NCI-H2171 (cell line): ENCODE data around the gene USP19.

Source experiments
- DNase-seq: peaks from one replicate; lab custom pipeline; 2025; lab: John Stamatoyannopoulos, UW

USP19 gene

GRCh38 chr3:49098910-49099630 lies 21.6 kb downstream of the USP19 start:
- DNase-seq, result no peak

DNA sequence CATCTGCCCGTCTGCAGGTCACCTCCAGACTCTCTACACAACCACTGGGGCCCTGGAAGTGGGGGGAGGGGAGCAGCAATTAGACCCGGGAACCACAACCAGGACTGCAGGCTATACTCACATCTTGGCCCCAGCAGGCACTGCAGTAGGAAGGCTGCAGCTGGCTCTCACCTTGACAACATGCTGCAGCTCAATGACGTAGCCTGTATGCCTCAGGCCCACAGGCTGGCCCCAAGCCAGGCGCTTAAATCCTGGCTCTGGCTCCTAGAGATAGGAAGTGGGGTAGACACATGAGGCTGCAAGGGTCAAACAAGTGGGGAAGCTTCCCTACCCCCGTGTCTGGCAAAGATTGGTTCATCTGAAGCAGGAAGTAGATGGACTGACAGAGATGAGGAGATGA lies 22.2 kb downstream of the USP19 start:
- no peak for DNase-seq

DNA sequence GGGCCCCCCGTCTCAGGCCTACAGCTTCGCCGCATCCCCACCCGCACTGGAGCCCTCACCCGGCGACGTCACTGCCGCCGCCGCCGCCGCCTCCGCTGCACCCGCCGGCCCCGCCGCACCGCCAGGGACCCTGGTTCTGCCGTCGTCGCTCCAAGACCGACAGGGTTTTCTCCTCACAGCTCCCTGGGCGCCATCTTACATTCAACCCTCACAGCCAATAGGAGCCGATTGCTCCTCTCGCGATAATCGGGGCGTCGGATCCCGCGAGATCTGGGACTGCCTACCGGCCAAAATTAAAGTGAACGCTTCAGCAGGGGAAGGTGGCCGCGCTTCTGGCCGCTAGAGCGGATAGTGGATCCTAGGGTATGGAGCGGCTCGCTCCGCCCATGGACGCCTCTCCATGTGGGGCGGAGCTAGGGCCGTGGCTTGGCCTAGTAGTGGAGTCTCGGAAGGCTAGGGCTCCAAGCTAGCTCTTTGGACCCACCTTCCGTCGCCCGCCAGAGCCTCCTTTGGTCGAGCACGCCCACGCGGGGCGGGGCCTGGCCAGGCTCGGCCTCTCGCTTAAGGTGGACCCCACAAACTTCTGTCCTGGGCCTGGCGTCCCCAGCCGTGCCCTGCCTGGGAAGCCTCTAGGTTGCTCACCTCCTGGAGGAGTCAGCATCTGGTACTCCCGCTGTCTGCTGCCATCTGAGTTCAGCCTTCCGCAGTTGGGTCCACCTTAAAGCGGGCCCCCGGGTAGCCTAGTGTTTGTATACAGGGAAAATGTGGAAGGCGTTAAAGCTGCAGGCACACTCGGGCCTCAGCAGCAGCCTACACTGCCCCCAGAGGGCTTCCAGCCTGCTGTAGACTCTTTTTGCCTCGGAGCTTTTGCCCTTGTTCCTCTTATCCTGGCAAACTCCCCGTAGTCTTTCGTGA lies 26.5 kb downstream of the USP19 start, which contains the start of gene QRICH1:
Gene QRICH1, minus strand, starts transcription at position 219 of the 915 bp plus-strand sequence. CDS start 17,054 bp downstream, outside the sequence.
- DNase-seq, result peak; percentile 86

DNA sequence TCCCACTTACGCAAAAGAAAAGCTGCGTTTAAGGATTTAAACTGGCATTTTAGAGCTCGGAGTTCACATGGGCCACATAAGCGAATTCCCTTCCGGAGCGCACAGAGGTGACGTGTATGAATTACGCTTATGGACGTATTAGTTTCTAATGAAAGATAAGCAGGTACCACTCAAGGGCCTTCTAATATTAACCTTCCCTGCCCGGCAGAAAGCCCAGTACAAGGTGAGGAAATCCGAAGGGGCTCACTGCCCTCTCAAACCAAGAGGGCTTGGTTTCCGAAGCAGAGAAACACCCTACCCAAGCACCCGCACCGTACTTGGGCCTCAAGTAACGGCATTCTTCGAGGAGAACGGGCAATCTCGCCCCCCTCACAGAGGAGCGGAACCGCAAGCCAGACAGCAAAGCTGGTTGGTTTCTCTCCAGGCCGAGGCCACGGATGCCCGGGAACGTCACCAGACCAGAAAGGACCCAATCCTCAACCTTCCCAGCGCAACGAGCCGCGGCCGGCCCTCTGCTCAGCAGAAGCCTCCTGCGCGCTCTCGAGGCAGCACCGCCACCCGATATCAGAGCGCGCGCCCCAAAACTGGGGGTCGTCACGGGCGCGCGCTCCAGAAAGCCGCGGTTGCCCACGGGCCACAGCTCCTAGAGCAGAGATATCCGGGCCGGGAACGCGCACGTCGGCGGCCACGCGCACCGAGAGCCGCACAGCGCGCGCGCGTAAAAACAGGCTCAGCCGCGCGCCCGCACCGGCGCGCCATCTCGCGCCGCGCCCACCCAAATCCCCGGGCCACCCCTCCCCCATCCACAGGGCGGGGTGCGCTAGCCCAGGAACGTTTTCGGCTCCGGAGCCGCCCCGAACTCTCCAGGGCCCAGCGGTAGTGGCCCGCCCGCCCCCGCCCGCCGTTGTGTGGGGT lies 27.4 kb downstream of the USP19 start:
- DNase-seq, result peak; percentile 70

DNA sequence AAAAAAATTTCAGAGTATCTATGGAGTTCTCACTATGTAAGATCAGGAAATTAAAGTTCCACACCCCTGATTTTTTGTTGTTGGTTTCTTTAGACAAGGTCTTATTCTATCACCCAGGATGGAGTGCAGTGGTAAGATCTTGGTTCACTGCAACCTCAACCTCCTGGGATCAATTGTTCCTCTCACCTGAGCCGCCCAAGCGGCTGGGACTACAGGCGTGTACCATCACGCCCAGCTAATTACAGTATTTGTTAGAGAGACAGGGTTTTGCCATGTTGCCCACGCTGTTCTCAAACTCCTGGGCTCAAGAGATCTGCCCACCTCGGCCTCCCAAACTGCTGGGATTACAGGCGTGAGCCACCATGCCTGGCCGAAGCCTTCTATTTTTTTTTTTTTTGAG lies 39.2 kb downstream of the USP19 start:
- DNase-seq, result peak; percentile 4

DNA sequence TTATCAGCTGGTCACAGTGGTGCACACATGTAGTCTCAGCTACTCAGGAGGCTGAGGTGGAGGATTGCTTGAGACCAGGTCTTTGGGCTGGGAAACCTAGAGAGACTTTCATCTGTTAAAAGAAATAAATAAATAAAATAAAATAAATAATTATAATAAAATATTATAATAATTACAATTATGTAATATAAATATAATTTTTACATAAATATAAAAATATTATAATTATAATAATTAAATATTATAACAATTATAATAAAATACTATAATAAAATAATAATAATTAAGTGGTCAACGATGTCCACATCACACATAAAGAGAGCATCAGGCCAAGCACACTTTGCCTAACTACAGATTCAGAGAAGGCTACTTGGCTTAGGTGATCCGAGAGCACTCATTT lies 41.4 kb downstream of the USP19 start:
- no peak for DNase-seq

GRCh38 chr3:49076646-49077045 lies 44.0 kb downstream of the USP19 start:
- no peak for DNase-seq

GRCh38 chr3:49076116-49076515 lies 44.5 kb downstream of the USP19 start:
- no peak for DNase-seq
